IPS-20b (cell line): ENCODE results near the gene RPS18.
"Not testable (repeated sequence)": the region's sequence is repeated elsewhere in the genome, so short reads cannot be mapped to it uniquely, and the experiment has no call there.

Experiments
- H3K27ac ChIP-seq: one replicate; pipeline ENCODE4 v1.5.1; 2013; ENCODE audit warnings: low read length
- H3K27me3 ChIP-seq: 2 replicates; pipeline ENCODE4 v1.6.1; 2013; ENCODE audit warnings: mild to moderate bottlenecking, low read length, inconsistent platforms; ENCODE audit not compliant: insufficient read depth
- H3K36me3 ChIP-seq: 2 replicates; pipeline ENCODE4 v1.6.1; 2013; ENCODE audit warnings: low read depth, mild to moderate bottlenecking, inconsistent platforms, low read length, moderate library complexity; ENCODE audit not compliant: insufficient read depth
- H3K4me1 ChIP-seq: 2 replicates; pipeline ENCODE4 v1.6.1; 2013; ENCODE audit warnings: mild to moderate bottlenecking, control low read depth, inconsistent platforms, low read length, moderate library complexity; ENCODE audit not compliant: insufficient read depth
- H3K4me3 ChIP-seq: 2 replicates; pipeline ENCODE4 v1.5.1; 2013; ENCODE audit warnings: mild to moderate bottlenecking, low read length, inconsistent platforms
- H3K9ac ChIP-seq: 2 replicates; pipeline ENCODE4 v1.6.1; 2013; ENCODE audit warnings: low read depth, mild to moderate bottlenecking, inconsistent platforms, low read length, moderate library complexity
- H3K9me3 ChIP-seq: 2 replicates; pipeline ENCODE4 v1.6.1; 2013; ENCODE audit warnings: mild to moderate bottlenecking, low read depth, low read length, inconsistent platforms; ENCODE audit not compliant: insufficient read depth

RPS18 gene

GRCh38 chr6:33271468-33272274 is at the start of gene RPS18, which contains the start of gene VPS52:
TSS of gene RPS18 (plus strand) at chr6:33272075. CDS start at chr6:33272120, 45 bp downstream.
TSS of gene VPS52 (minus strand) at chr6:33271876. CDS start at chr6:33271675, 201 bp downstream.
- Histone ChIP-seq H3K9ac (peak within 1 kb of the TSS; percentile 98), H3K4me1 (peaks cover 13% of the 10 kb centered on the region), H3K27me3 (no peaks in the 10 kb centered on the region), H3K36me3 (peaks cover 76% of the 10 kb centered on the region), H3K4me3 (peak within 1 kb of the TSS; percentile 94), H3K9me3 (no peaks in the 10 kb centered on the region), H3K27ac (peak within 1 kb of the TSS; percentile 98)

- peaks cover 12% of the 10 kb centered on the region; the same call in 1 of the 2 replicates for H3K4me1 ChIP-seq
- peak overlapping the region; percentile 15 for H3K4me3 ChIP-seq
- H3K27me3 ChIP-seq, H3K27ac ChIP-seq, H3K36me3 ChIP-seq, H3K9me3 ChIP-seq: not testable (repeated sequence)
- peak overlapping the region; percentile 14; the same call in 1 of the 2 replicates for H3K9ac ChIP-seq
Observed at GRCh38 chr6:33226503-33227120, 45.3 kb upstream of the RPS18 start.

- Histone ChIP-seq H3K27me3 (0 out of 2 replicates have a peak, but pooled peaks cover 11% of the 10 kb centered on the region), H3K4me3 (no peak overlapping the region), H3K9me3 (no peaks in the 10 kb centered on the region), H3K27ac (no peak overlapping the region), H3K36me3 (no peaks in the 10 kb centered on the region), H3K4me1 (no peaks in the 10 kb centered on the region), H3K9ac (no peak overlapping the region)
Observed at GRCh38 chr6:33235221-33235634, 36.6 kb upstream of the RPS18 start.

- Histone ChIP-seq H3K9ac (no peak overlapping the region), H3K4me1 (no peaks in the 10 kb centered on the region), H3K4me3 (no peak overlapping the region), H3K27ac (no peak overlapping the region), H3K27me3 (0 out of 2 replicates have a peak, but pooled peaks cover 13% of the 10 kb centered on the region), H3K9me3 (no peaks in the 10 kb centered on the region), H3K36me3 (no peaks in the 10 kb centered on the region)
Observed at GRCh38 chr6:33236328-33236727, 35.5 kb upstream of the RPS18 start.

- no peak overlapping the region for H3K4me3 ChIP-seq
- peaks cover 15% of the 10 kb centered on the region; the same call in 1 of the 2 replicates for H3K27me3 ChIP-seq
- no peak overlapping the region for H3K27ac ChIP-seq
- H3K9ac ChIP-seq = no peak overlapping the region
- H3K4me1 ChIP-seq = no peaks in the 10 kb centered on the region
- H3K36me3 ChIP-seq = no peaks in the 10 kb centered on the region
- H3K9me3 ChIP-seq = no peaks in the 10 kb centered on the region
Observed at GRCh38 chr6:33236852-33237251, 35.0 kb upstream of the RPS18 start.

GRCh38 chr6:33237741-33238140 is 34.1 kb upstream of the RPS18 start:
- Histone ChIP-seq H3K4me3 (no peak overlapping the region), H3K27me3 (peaks cover 20% of the 10 kb centered on the region; the same call in 1 of the 2 replicates), H3K27ac (no peak overlapping the region), H3K36me3 (no peaks in the 10 kb centered on the region), H3K9me3 (no peaks in the 10 kb centered on the region), H3K4me1 (no peaks in the 10 kb centered on the region), H3K9ac (no peak overlapping the region)

- Histone ChIP-seq H3K27me3 (peaks cover 40% of the 10 kb centered on the region), H3K4me3 (no peak overlapping the region), H3K36me3 (no peaks in the 10 kb centered on the region), H3K9ac (no peak overlapping the region), H3K9me3 (no peaks in the 10 kb centered on the region), H3K4me1 (no peaks in the 10 kb centered on the region), H3K27ac (no peak overlapping the region)
Observed at GRCh38 chr6:33241968-33242367, 29.9 kb upstream of the RPS18 start.

- no peaks in the 10 kb centered on the region; the same call in 1 of the 2 replicates for H3K4me1 ChIP-seq
- no peaks in the 10 kb centered on the region for H3K9me3 ChIP-seq
- peaks cover 55% of the 10 kb centered on the region for H3K27me3 ChIP-seq
- no peak overlapping the region for H3K4me3 ChIP-seq
- no peak overlapping the region for H3K27ac ChIP-seq
- no peak overlapping the region for H3K9ac ChIP-seq
- H3K36me3 ChIP-seq = no peaks in the 10 kb centered on the region
Observed at GRCh38 chr6:33243476-33243875, 28.4 kb upstream of the RPS18 start.

GRCh38 chr6:33247977-33248642 is 23.8 kb upstream of the RPS18 start:
- Histone ChIP-seq H3K4me1 (peaks cover 7% of the 10 kb centered on the region; the same call in 1 of the 2 replicates), H3K9ac (peak overlapping the region; percentile 74; the same call in 1 of the 2 replicates), H3K27ac (no peak overlapping the region), H3K4me3 (peak overlapping the region; percentile 93), H3K36me3 (peaks cover 10% of the 10 kb centered on the region), H3K27me3 (peaks cover 38% of the 10 kb centered on the region), H3K9me3 (no peaks in the 10 kb centered on the region)

- Histone ChIP-seq H3K9ac (peak overlapping the region; percentile 58; the same call in 1 of the 2 replicates), H3K27me3 (peaks cover 33% of the 10 kb centered on the region), H3K27ac (no peak overlapping the region), H3K4me3 (peak overlapping the region; percentile 93), H3K9me3 (no peaks in the 10 kb centered on the region), H3K36me3 (peaks cover 10% of the 10 kb centered on the region), H3K4me1 (peaks cover 7% of the 10 kb centered on the region; the same call in 1 of the 2 replicates)
Observed at GRCh38 chr6:33248643-33248931, 23.3 kb upstream of the RPS18 start.

- Histone ChIP-seq H3K4me3 (peak overlapping the region; percentile 93), H3K27me3 (peaks cover 33% of the 10 kb centered on the region), H3K9ac (peak overlapping the region; percentile 92), H3K4me1 (peaks cover 7% of the 10 kb centered on the region; the same call in 1 of the 2 replicates), H3K9me3 (no peaks in the 10 kb centered on the region), H3K36me3 (peaks cover 10% of the 10 kb centered on the region), H3K27ac (peak overlapping the region; percentile 61)
Observed at GRCh38 chr6:33248932-33249731, 22.7 kb upstream of the RPS18 start.
